Lower leg skin (tissue), 4 donors: ENCODE measurements around the gene CHN2. TPM values are rescaled to one million over a fixed set of nuclear protein-coding genes. Genes with fewer than 3 reads are reported as not detected.
A peak's percentile ranks its signal among the peaks of the same experiment; 100 is the strongest.

ENCODE experiments used
- DNase-seq, 2 donors: peaks; one replicate each; pipeline ENCODE4 v3.0.0-alpha.2; 2019; ENCODE audit warnings: low spot score in 2 of 2
- H3K4me3 ChIP-seq: fragments of 200-600 bp; sonication (generic); 2 replicates; pipeline ENCODE4 v1.5.1; 2017; ENCODE audit warnings: mild to moderate bottlenecking, low read depth; ENCODE audit not compliant: poor library complexity, severe bottlenecking
- CTCF ChIP-seq, 3 donors: fragments of 450-650 bp; IDR thresholded peaks; one replicate each; pipeline ENCODE4 v1.5.1; 2016; ENCODE audit warnings: antibody characterized with exemption in 3 of 3, mild to moderate bottlenecking in 3 of 3, moderate library complexity in 2 of 3
- POLR2A ChIP-seq, 2 donors: fragments of 450-650 bp; IDR thresholded peaks; one replicate each; pipeline ENCODE4 v1.6.1; 2016 to 2017; ENCODE audit warnings: antibody characterized with exemption in 2 of 2, mild to moderate bottlenecking in 1 of 2, moderate library complexity in 1 of 2
- WGBS, 2 donors: methylation state at CpG; one replicate each; pipeline ENCODE4 v1.1.5; 2018; 5-methylcytosine and 5-hydroxymethylcytosine counted together
- intact Hi-C: fragments of 100-400 bp; cut with DNase I; formaldehyde crosslinking; loops from one replicate; pipeline ENCODE4 v1.15.0; 2023; ENCODE audit warnings: low total_unique reads
- total RNA-seq, 4 donors: library from RNA; depleted of rRNA; stranded (reverse); fragments of >200 nt; gene quantifications; one replicate each; pipeline ENCODE4 v1.1.0, GENCODE V29; 2016

Gene CHN2
- total RNA-seq, 4 donors from 2014 or later, result 1.0 to 3.8 (median 2.0) TPM

- H3K4me3 ChIP-seq, result no peak overlapping the region
- peak in 1 of 2 donors; percentile 33 for DNase-seq
- TF ChIP-seq POLR2A (IDR thresholded peaks at IDR 0.05) (no peak), CTCF (IDR thresholded peaks at IDR 0.05) (no peak)
- 53% methylated on average over 10 of the region's 10 CpGs for WGBS, 2 donors
- intact Hi-C loops, result no loop called here
Measured at GRCh38 chr7:29319719-29320521, 125.3 kb downstream of the CHN2 start.

- no peak for DNase-seq
- H3K4me3 ChIP-seq, result no peak overlapping the region
- intact Hi-C loops, result no loop called here
- no peak for TF ChIP-seq CTCF (IDR thresholded peaks at IDR 0.05)
- TF ChIP-seq POLR2A (IDR thresholded peaks at IDR 0.05), result no peak
- 73% methylated on average over 2 of the region's 2 CpGs for WGBS, 2 donors
Measured at GRCh38 chr7:29320577-29320976, 126.0 kb downstream of the CHN2 start.

GRCh38 chr7:29322023-29322712 is 127.6 kb downstream of the CHN2 start:
- no peak for DNase-seq
- intact Hi-C loops, result no loop called here
- WGBS, 2 donors, result 80 to 89% methylated on average over 3 of the region's 3 CpGs
- no peak overlapping the region for H3K4me3 ChIP-seq
- no peak for TF ChIP-seq POLR2A (IDR thresholded peaks at IDR 0.05)
- TF ChIP-seq CTCF (IDR thresholded peaks at IDR 0.05), result no peak

GRCh38 chr7:29325476-29325875 is 130.9 kb downstream of the CHN2 start:
- no peak overlapping the region for H3K4me3 ChIP-seq
- WGBS, 2 donors, result 83% methylated on average over 2 of the region's 2 CpGs
- TF ChIP-seq POLR2A (IDR thresholded peaks at IDR 0.05), result no peak
- TF ChIP-seq CTCF (IDR thresholded peaks at IDR 0.05), result no peak
- no peak for DNase-seq
- intact Hi-C loops, result no loop called here

- intact Hi-C loops, result no loop called here
Measured at GRCh38 chr7:29326864-29327263, 132.3 kb downstream of the CHN2 start.

More at GRCh38 chr7:29326864-29327263, 132.3 kb downstream of the CHN2 start:
- no peak overlapping the region for H3K4me3 ChIP-seq
- WGBS, 2 donors, result 86 to 88% methylated on average over 1 of the region's 1 CpG
- TF ChIP-seq CTCF (IDR thresholded peaks at IDR 0.05) (no peak), POLR2A (IDR thresholded peaks at IDR 0.05) (no peak)
- no peak for DNase-seq
